Measurements from ENCODE around the gene EHMT1. TPM values are rescaled to one million over a fixed set of nuclear protein-coding genes. Genes with fewer than 3 reads are reported as not detected.

The EHMT1 gene
- total RNA-seq, 1 donor from 2014 or later, result 64.5 TPM

- no peaks in the 10 kb centered on the region for H3K9me3 ChIP-seq (ENCODE audit: insufficient read depth, low read depth, low read length)
- H3K4me3 Mint-ChIP-seq (ENCODE audit: unreplicated experiment), result no peak overlapping the region
- no peak overlapping the region for H3K9ac ChIP-seq (ENCODE audit: low read length)
- DNase-seq (ENCODE audit: low read depth) (no peak), FAIRE-seq (no peak)
- no peaks in the 10 kb centered on the region for H4K20me1 ChIP-seq (ENCODE audit: insufficient read depth, low read length)
- H3K4me1 ChIP-seq (ENCODE audit: insufficient read depth, low read length), result no peaks in the 10 kb centered on the region
- no peaks in the 10 kb centered on the region for H3K36me3 Mint-ChIP-seq (ENCODE audit: low read depth, unreplicated experiment)
- no peaks in the 10 kb centered on the region for H3K4me1 Mint-ChIP-seq (ENCODE audit: low read depth, unreplicated experiment)
- H3K36me3 ChIP-seq (ENCODE audit: insufficient read depth, low read length), result no peaks in the 10 kb centered on the region
- TF ChIP-seq CTCF (IDR thresholded peaks at IDR 0.05; ENCODE audit: insufficient read depth, low read depth, low read length) (no peak), EZH2 (IDR thresholded peaks at IDR 0.05; ENCODE audit: insufficient read depth, low read length) (no peak)
- H3K27ac ChIP-seq (ENCODE audit: low read depth, low read length), result no peak overlapping the region
- no peaks in the 10 kb centered on the region for H3K79me2 ChIP-seq (ENCODE audit: insufficient read depth, low read length)
- H2AFZ ChIP-seq (ENCODE audit: low read depth, low read length), result peak overlapping the region; percentile 63
- peaks cover 31% of the 10 kb centered on the region for H3K27me3 Mint-ChIP-seq (ENCODE audit: low read depth, unreplicated experiment)
- H3K9me3 Mint-ChIP-seq (ENCODE audit: unreplicated experiment), result peaks cover 10% of the 10 kb centered on the region
- peak overlapping the region; percentile 37 for H3K4me3 ChIP-seq (ENCODE audit: insufficient read depth, low read depth, low read length)
- no peak overlapping the region for H3K27ac Mint-ChIP-seq (ENCODE audit: unreplicated experiment)
- H3K4me2 ChIP-seq (ENCODE audit: low read length), result peak overlapping the region; percentile 83
- no peaks in the 10 kb centered on the region for H3K27me3 ChIP-seq (ENCODE audit: insufficient read depth, low read length)
Observed at GRCh38 chr9:137878146-137878941, 259.5 kb downstream of the EHMT1 start.

GRCh38 chr9:137879052-137879451 lies 260.2 kb downstream of the EHMT1 start:
- Mint-ChIP-seq H3K27me3 (ENCODE audit: low read depth, unreplicated experiment) (peaks cover 24% of the 10 kb centered on the region), H3K4me1 (ENCODE audit: low read depth, unreplicated experiment) (no peaks in the 10 kb centered on the region), H3K4me3 (ENCODE audit: unreplicated experiment) (peak overlapping the region; percentile 68), H3K36me3 (ENCODE audit: low read depth, unreplicated experiment) (no peaks in the 10 kb centered on the region), H3K27ac (ENCODE audit: unreplicated experiment) (no peak overlapping the region), H3K9me3 (ENCODE audit: unreplicated experiment) (peaks cover 9% of the 10 kb centered on the region)
- no peaks in the 10 kb centered on the region for H3K27me3 ChIP-seq (ENCODE audit: insufficient read depth, low read length)
- no peak overlapping the region for H3K9ac ChIP-seq (ENCODE audit: low read length)
- no peaks in the 10 kb centered on the region for H3K36me3 ChIP-seq (ENCODE audit: insufficient read depth, low read length)
- H3K9me3 ChIP-seq (ENCODE audit: insufficient read depth, low read depth, low read length), result no peaks in the 10 kb centered on the region
- no peak for DNase-seq (ENCODE audit: low read depth)
- no peak overlapping the region for H3K27ac ChIP-seq (ENCODE audit: low read depth, low read length)
- H2AFZ ChIP-seq (ENCODE audit: low read depth, low read length), result no peak overlapping the region
- H3K4me1 ChIP-seq (ENCODE audit: insufficient read depth, low read length), result no peaks in the 10 kb centered on the region
- no peaks in the 10 kb centered on the region for H3K79me2 ChIP-seq (ENCODE audit: insufficient read depth, low read length)
- no peaks in the 10 kb centered on the region for H4K20me1 ChIP-seq (ENCODE audit: insufficient read depth, low read length)
- peak overlapping the region; percentile 83 for H3K4me2 ChIP-seq (ENCODE audit: low read length)
- TF ChIP-seq EZH2 (IDR thresholded peaks at IDR 0.05; ENCODE audit: insufficient read depth, low read length) (no peak), CTCF (IDR thresholded peaks at IDR 0.05; ENCODE audit: insufficient read depth, low read depth, low read length) (no peak)
- FAIRE-seq, result no peak
- no peak overlapping the region for H3K4me3 ChIP-seq (ENCODE audit: insufficient read depth, low read depth, low read length)

- H3K4me1 Mint-ChIP-seq (ENCODE audit: low read depth, unreplicated experiment), result no peaks in the 10 kb centered on the region
- H3K36me3 Mint-ChIP-seq (ENCODE audit: low read depth, unreplicated experiment), result no peaks in the 10 kb centered on the region
- H3K27me3 Mint-ChIP-seq (ENCODE audit: low read depth, unreplicated experiment), result peaks cover 23% of the 10 kb centered on the region
- no peak overlapping the region for H2AFZ ChIP-seq (ENCODE audit: low read depth, low read length)
- no peaks in the 10 kb centered on the region for H3K27me3 ChIP-seq (ENCODE audit: insufficient read depth, low read length)
- peak overlapping the region; percentile 68 for H3K4me3 Mint-ChIP-seq (ENCODE audit: unreplicated experiment)
- H3K4me3 ChIP-seq (ENCODE audit: insufficient read depth, low read depth, low read length), result no peak overlapping the region
- H3K4me2 ChIP-seq (ENCODE audit: low read length), result no peak overlapping the region
- DNase-seq (ENCODE audit: low read depth) (no peak), FAIRE-seq (no peak)
- no peaks in the 10 kb centered on the region for H3K79me2 ChIP-seq (ENCODE audit: insufficient read depth, low read length)
- H3K9me3 ChIP-seq (ENCODE audit: insufficient read depth, low read depth, low read length), result no peaks in the 10 kb centered on the region
- H3K27ac Mint-ChIP-seq (ENCODE audit: unreplicated experiment), result no peak overlapping the region
- H3K9ac ChIP-seq (ENCODE audit: low read length), result no peak overlapping the region
- H3K36me3 ChIP-seq (ENCODE audit: insufficient read depth, low read length), result no peaks in the 10 kb centered on the region
- peaks cover 8% of the 10 kb centered on the region for H3K9me3 Mint-ChIP-seq (ENCODE audit: unreplicated experiment)
- TF ChIP-seq CTCF (IDR thresholded peaks at IDR 0.05; ENCODE audit: insufficient read depth, low read depth, low read length), result no peak
- TF ChIP-seq EZH2 (IDR thresholded peaks at IDR 0.05; ENCODE audit: insufficient read depth, low read length), result no peak
- no peaks in the 10 kb centered on the region for H4K20me1 ChIP-seq (ENCODE audit: insufficient read depth, low read length)
- H3K4me1 ChIP-seq (ENCODE audit: insufficient read depth, low read length), result no peaks in the 10 kb centered on the region
- H3K27ac ChIP-seq (ENCODE audit: low read depth, low read length), result no peak overlapping the region
Observed at GRCh38 chr9:137879566-137880150, 260.9 kb downstream of the EHMT1 start.

Data from astrocyte (in vitro differentiated cells and primary cell).